ENCODE results near the gene SPAG9. TPM values are rescaled to one million over a fixed set of nuclear protein-coding genes. Genes with fewer than 3 reads are reported as not detected.

The SPAG9 gene
- total RNA-seq, 1 experiment from 2014 or later = 77.6 TPM

GRCh38 chr17:51149163-51149562 is 28.5 kb upstream of the SPAG9 start:
- DNase-seq (ENCODE audit: low read depth, low spot score) (no peak), ATAC-seq (no peak)
- Histone ChIP-seq H4K20me1 (ENCODE audit: insufficient read depth) (no peaks in the 10 kb centered on the region), H2AFZ (ENCODE audit: low read depth, low read length, poor library complexity, severe bottlenecking) (no peak overlapping the region), H3K79me2 (ENCODE audit: insufficient read depth, low read length) (peaks cover 9% of the 10 kb centered on the region), H3K9me2 (ENCODE audit: insufficient read depth) (no peaks in the 10 kb centered on the region), H3K4me1 (ENCODE audit: control insufficient read depth in 1 of 2, insufficient read depth in 2 of 2, low read length in 2 of 2) (peaks cover 8 to 20% of the 10 kb centered on the region in 2 experiments), H3K27me3 (ENCODE audit: insufficient read depth, low read length) (no peaks in the 10 kb centered on the region), H3K36me3 (ENCODE audit: control insufficient read depth in 1 of 2, insufficient read depth in 2 of 2, low read length in 2 of 2) (no peaks in the 10 kb centered on the region), H3K4me3 (replicated peaks in 1 of 2; ENCODE audit: low read depth in 1 of 2, low read length in 2 of 2) (no peak overlapping the region), H3K4me2 (ENCODE audit: low read length) (no peak overlapping the region), H3K9ac (ENCODE audit: low read length) (no peak overlapping the region), H3K9me3 (ENCODE audit: control insufficient read depth in 1 of 2, insufficient read depth in 1 of 2, low read depth in 1 of 2, low read length in 2 of 2) (no peaks in the 10 kb centered on the region), H3K27ac (ENCODE audit: low read depth, low read length) (no peak overlapping the region)
- intact Hi-C loops (cut with micrococcal nuclease) = no loop called here
- ChIA-PET POLR2A (interaction anchor here (0.6 kb wide), 1 partner anchor 41 kb away, joined by 3 read pairs; no protein-coding TSS in a partner anchor), CTCF (no interaction called here), RAD21 (ENCODE audit: low non-redundant PET in 1 of 2, low total read pairs in 2 of 2, uncharacterized antibody in 2 of 2, unreplicated experiment in 2 of 2) (no interaction called here)
- BruUV-seq (replicated peaks) = no TSS peak
- TF ChIP-seq TCF7L2 (IDR thresholded peaks at IDR 0.05; ENCODE audit: borderline replicate concordance, extremely low read depth, insufficient read depth, insufficient read length) = no peak
- no peak for TF ChIP-seq FOSL1 (IDR thresholded peaks at IDR 0.05; ENCODE audit: low read depth)
- TF ChIP-seq YY1 (IDR thresholded peaks at IDR 0.05; ENCODE audit: extremely low read depth, insufficient replicate concordance, low read depth, low read length) = no peak
- TF ChIP-seq SIN3A (IDR thresholded peaks at IDR 0.05; ENCODE audit: low read depth) = no peak
- no peak for TF ChIP-seq EZH2phosphoT487 (IDR thresholded peaks at IDR 0.05; ENCODE audit: borderline replicate concordance)
- TF ChIP-seq MAX (IDR thresholded peaks at IDR 0.05) = no peak
- no peak for TF ChIP-seq ELF1 (IDR thresholded peaks at IDR 0.05; ENCODE audit: borderline replicate concordance, low read depth)
- no peak for TF ChIP-seq JUND (IDR thresholded peaks at IDR 0.05)
- no peak for TF ChIP-seq ZFX (IDR thresholded peaks at IDR 0.05)
- TF ChIP-seq, protein P1, sequence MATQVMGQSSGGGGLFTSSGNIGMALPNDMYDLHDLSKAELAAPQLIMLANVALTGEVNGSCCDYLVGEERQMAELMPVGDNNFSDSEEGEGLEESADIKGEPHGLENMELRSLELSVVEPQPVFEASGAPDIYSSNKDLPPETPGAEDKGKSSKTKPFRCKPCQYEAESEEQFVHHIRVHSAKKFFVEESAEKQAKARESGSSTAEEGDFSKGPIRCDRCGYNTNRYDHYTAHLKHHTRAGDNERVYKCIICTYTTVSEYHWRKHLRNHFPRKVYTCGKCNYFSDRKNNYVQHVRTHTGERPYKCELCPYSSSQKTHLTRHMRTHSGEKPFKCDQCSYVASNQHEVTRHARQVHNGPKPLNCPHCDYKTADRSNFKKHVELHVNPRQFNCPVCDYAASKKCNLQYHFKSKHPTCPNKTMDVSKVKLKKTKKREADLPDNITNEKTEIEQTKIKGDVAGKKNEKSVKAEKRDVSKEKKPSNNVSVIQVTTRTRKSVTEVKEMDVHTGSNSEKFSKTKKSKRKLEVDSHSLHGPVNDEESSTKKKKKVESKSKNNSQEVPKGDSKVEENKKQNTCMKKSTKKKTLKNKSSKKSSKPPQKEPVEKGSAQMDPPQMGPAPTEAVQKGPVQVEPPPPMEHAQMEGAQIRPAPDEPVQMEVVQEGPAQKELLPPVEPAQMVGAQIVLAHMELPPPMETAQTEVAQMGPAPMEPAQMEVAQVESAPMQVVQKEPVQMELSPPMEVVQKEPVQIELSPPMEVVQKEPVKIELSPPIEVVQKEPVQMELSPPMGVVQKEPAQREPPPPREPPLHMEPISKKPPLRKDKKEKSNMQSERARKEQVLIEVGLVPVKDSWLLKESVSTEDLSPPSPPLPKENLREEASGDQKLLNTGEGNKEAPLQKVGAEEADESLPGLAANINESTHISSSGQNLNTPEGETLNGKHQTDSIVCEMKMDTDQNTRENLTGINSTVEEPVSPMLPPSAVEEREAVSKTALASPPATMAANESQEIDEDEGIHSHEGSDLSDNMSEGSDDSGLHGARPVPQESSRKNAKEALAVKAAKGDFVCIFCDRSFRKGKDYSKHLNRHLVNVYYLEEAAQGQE (IDR thresholded peaks at IDR 0.05; ENCODE audit: low read depth) = no peak
- no peak for TF ChIP-seq POLR2A (IDR thresholded peaks at IDR 0.05; ENCODE audit: borderline replicate concordance, extremely low read depth, insufficient read depth, insufficient read length)
